ENCODE data around the gene MCMBP. TPM values are rescaled to one million over a fixed set of nuclear protein-coding genes. Genes with fewer than 3 reads are reported as not detected.

Gene MCMBP
- total RNA-seq, 1 experiment from 2014 or later = 87.1 TPM

- no peak for DNase-seq
- H3K9ac ChIP-seq (ENCODE audit: extremely low read depth, insufficient read length, low read length) = no peak overlapping the region
- H3K79me2 ChIP-seq (ENCODE audit: insufficient read depth, low read length) = no peaks in the 10 kb centered on the region
- Mint-ChIP-seq H3K27ac (peak overlapping the region in 1 of 3 experiments; percentile 82; a peak in 1 of 7 replicates), H3K4me1 (no peaks in the 10 kb centered on the region), H3K4me3 (no peak overlapping the region), H3K36me3 (ENCODE audit: insufficient read depth in 1 of 3, low read depth in 3 of 3) (peaks cover 38 to 86% (median 78%) of the 10 kb centered on the region in 3 experiments; a peak in 6 of 7 replicates), H3K27me3 (ENCODE audit: low read depth) (no peaks in the 10 kb centered on the region), H3K9me3 (no peaks in the 10 kb centered on the region)
- no peak overlapping the region for H2BK12ac ChIP-seq (ENCODE audit: insufficient read length, low read depth, low read length)
- H3K23ac ChIP-seq (ENCODE audit: insufficient read length, low read depth, low read length) = no peak overlapping the region
- no peak overlapping the region for H2AK5ac ChIP-seq (ENCODE audit: insufficient read length, low read length)
- no peak overlapping the region for H4K8ac ChIP-seq (replicated peaks; ENCODE audit: insufficient read length, low read depth, low read length)
- no peak overlapping the region for H3K27ac ChIP-seq (ENCODE audit: insufficient read length, low read depth, low read length)
- H2AFZ ChIP-seq (ENCODE audit: low read length) = no peak overlapping the region
- H2BK20ac ChIP-seq (ENCODE audit: low read depth, low read length, poor library complexity, severe bottlenecking) = no peak overlapping the region
- H3K4ac ChIP-seq (ENCODE audit: low read depth, low read length) = no peak overlapping the region
- H3K9me3 ChIP-seq (ENCODE audit: control insufficient read depth, low read depth, low read length) = no peaks in the 10 kb centered on the region
- H2BK120ac ChIP-seq (ENCODE audit: low read depth, low read length, poor library complexity, severe bottlenecking) = no peak overlapping the region
- H3K4me2 ChIP-seq (ENCODE audit: insufficient read depth, insufficient read length, low read length) = no peak overlapping the region
- H4K20me1 ChIP-seq (ENCODE audit: control insufficient read depth, insufficient read depth, insufficient read length) = no peaks in the 10 kb centered on the region
- WGBS (ENCODE audit: extremely low coverage, insufficient read length, low lambda C conversion rate) = no CpG with 5 or more reads among the region's 11 CpGs
- H3K23me2 ChIP-seq (ENCODE audit: insufficient read length, low read depth, low read length, poor library complexity, severe bottlenecking) = no peaks in the 10 kb centered on the region
- no peak overlapping the region for H3T11ph ChIP-seq (ENCODE audit: low read length)
- no peak for TF ChIP-seq CTCF (conservative IDR thresholded peaks at IDR 0.05)
- no peaks in the 10 kb centered on the region for H3K79me1 ChIP-seq (ENCODE audit: insufficient read depth, low read depth, low read length, poor library complexity, severe bottlenecking)
- no peak overlapping the region for H2BK5ac ChIP-seq (ENCODE audit: insufficient read length, low read length)
- H2BK15ac ChIP-seq (ENCODE audit: low read depth, low read length) = no peak overlapping the region
- H3K18ac ChIP-seq (ENCODE audit: insufficient read length, low read depth, low read length) = no peak overlapping the region
- H3K4me1 ChIP-seq (ENCODE audit: insufficient read depth, low read length) = no peaks in the 10 kb centered on the region
- H3K56ac ChIP-seq (ENCODE audit: insufficient read length, low read depth, low read length) = no peak overlapping the region
- no peaks in the 10 kb centered on the region for H3K27me3 ChIP-seq (ENCODE audit: insufficient read depth, low read length)
- H4K5ac ChIP-seq (ENCODE audit: insufficient read length, low read depth, low read length) = no peak overlapping the region
- no peak overlapping the region for H4K91ac ChIP-seq (ENCODE audit: insufficient read length, low read depth, low read length)
- H3K14ac ChIP-seq (ENCODE audit: insufficient read depth, low read length) = no peak overlapping the region
Measured at GRCh38 chr10:119831656-119832055, 41.0 kb downstream of the MCMBP start.
